HL-60 (cell line): ENCODE measurements around the gene ZNF670.
"Not testable (repeated sequence)": the region's sequence is repeated elsewhere in the genome, so short reads cannot be mapped to it uniquely, and the experiment has no call there.

ENCODE experiments used
- DNase-seq, 2 experiments: peaks; one replicate each; pipeline ENCODE4 v3.0.0-alpha.2; 2010 to 2020; ENCODE audit warnings: low read depth in 1 of 2, low spot score in 1 of 2
- H3K27ac ChIP-seq: fragments of 250-450 bp; sonication (Bioruptor Pico); replicated peaks from 2 replicates; pipeline ENCODE4 v1.5.1; 2020; ENCODE audit warnings: mild to moderate bottlenecking, moderate library complexity
- H3K27me3 ChIP-seq: fragments of 250-450 bp; sonication (Bioruptor Pico); 2 replicates; pipeline ENCODE4 v1.5.1; 2021; ENCODE audit warnings: mild to moderate bottlenecking, moderate library complexity; ENCODE audit not compliant: insufficient read depth, poor library complexity, severe bottlenecking
- H3K4me3 ChIP-seq: replicated peaks from 2 replicates; pipeline ENCODE4 v1.5.1; 2011; ENCODE audit warnings: mild to moderate bottlenecking, control low read depth, low read length; ENCODE audit not compliant: insufficient read depth
- GABPA ChIP-seq: IDR thresholded peaks from 2 replicates; pipeline ENCODE4 v1.6.1; 2012; ENCODE audit warnings: low read depth
- POLR2AphosphoS5 ChIP-seq: IDR thresholded peaks from 2 replicates; pipeline ENCODE4 v1.6.1; 2012; ENCODE audit warnings: low read depth
- REST ChIP-seq: IDR thresholded peaks from 2 replicates; pipeline ENCODE4 v1.6.1; 2012; ENCODE audit warnings: low read depth; ENCODE audit not compliant: insufficient replicate concordance
- SPI1 ChIP-seq: IDR thresholded peaks from 2 replicates; pipeline ENCODE4 v1.6.1; 2012; ENCODE audit warnings: low read depth, mild to moderate bottlenecking, borderline replicate concordance
- TF ChIP-seq, protein P1 (sequence below): IDR thresholded peaks from one replicate; pipeline ENCODE4 v1.5.1; 2011; ENCODE audit warnings: low read length, control low read depth, inconsistent platforms; ENCODE audit not compliant: insufficient read depth

The ZNF670 gene

GRCh38 chr1:247043406-247043805 is 35.2 kb downstream of the ZNF670 start:
- TF ChIP-seq SPI1 = no peak
- no peak for TF ChIP-seq REST
- TF ChIP-seq POLR2AphosphoS5 = no peak
- TF ChIP-seq, protein P1, sequence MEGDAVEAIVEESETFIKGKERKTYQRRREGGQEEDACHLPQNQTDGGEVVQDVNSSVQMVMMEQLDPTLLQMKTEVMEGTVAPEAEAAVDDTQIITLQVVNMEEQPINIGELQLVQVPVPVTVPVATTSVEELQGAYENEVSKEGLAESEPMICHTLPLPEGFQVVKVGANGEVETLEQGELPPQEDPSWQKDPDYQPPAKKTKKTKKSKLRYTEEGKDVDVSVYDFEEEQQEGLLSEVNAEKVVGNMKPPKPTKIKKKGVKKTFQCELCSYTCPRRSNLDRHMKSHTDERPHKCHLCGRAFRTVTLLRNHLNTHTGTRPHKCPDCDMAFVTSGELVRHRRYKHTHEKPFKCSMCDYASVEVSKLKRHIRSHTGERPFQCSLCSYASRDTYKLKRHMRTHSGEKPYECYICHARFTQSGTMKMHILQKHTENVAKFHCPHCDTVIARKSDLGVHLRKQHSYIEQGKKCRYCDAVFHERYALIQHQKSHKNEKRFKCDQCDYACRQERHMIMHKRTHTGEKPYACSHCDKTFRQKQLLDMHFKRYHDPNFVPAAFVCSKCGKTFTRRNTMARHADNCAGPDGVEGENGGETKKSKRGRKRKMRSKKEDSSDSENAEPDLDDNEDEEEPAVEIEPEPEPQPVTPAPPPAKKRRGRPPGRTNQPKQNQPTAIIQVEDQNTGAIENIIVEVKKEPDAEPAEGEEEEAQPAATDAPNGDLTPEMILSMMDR = no peak
- TF ChIP-seq GABPA = no peak
- DNase-seq = no peak
- no peak overlapping the region for H3K4me3 ChIP-seq
- no peak overlapping the region for H3K27ac ChIP-seq
- no peaks in the 10 kb centered on the region for H3K27me3 ChIP-seq

DNA sequence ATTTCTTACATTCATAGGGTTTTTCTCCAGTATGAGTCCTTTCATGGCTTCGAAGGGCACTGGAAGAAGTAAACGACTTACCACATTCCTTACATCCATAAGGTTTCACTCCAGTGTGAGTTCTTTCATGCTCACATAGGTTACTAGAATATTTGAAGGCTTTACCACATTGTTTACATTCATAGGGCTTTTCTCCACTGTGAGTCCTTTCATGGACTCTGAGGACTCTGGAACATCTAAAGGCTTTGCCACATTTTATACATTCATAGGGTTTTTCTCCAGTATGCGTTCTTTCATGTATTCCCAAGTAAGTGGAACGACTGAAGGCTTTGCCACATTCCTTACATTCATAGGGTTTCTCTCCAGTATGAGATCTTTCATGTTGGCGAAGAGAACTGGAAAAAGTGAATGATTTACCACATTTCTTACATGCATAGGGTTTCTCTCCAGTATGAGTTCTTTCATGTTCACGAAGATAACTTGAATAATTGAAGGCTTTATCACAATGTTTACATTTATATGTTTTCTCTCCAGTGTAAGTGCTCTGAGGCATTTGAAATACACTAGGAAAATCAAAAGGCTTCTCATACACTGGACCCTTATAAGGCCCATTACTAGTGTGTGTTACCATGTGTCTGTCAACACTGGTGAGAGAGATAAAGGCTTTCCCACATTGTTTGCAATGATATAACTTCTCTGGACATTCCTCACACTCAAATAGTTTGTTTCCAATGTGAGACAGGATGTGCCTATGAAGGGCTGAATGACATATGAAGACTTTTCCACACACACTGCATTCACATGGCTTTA is 40.9 kb downstream of the ZNF670 start:
- TF ChIP-seq POLR2AphosphoS5 (no peak), GABPA (no peak), SPI1 (no peak)
- TF ChIP-seq, protein P1 = no peak
- Histone ChIP-seq H3K27me3 (no peaks in the 10 kb centered on the region), H3K4me3 (no peak overlapping the region), H3K27ac (no peak overlapping the region)
- DNase-seq = no peak

- H3K27ac ChIP-seq, DNase-seq, H3K4me3 ChIP-seq, H3K27me3 ChIP-seq: not testable (repeated sequence)
These were observed 46.3 kb downstream of the ZNF670 start for GRCh38 chr1:247032306-247032705.
